Measurements from ENCODE around the gene CFDP1.

CFDP1 gene

DNA sequence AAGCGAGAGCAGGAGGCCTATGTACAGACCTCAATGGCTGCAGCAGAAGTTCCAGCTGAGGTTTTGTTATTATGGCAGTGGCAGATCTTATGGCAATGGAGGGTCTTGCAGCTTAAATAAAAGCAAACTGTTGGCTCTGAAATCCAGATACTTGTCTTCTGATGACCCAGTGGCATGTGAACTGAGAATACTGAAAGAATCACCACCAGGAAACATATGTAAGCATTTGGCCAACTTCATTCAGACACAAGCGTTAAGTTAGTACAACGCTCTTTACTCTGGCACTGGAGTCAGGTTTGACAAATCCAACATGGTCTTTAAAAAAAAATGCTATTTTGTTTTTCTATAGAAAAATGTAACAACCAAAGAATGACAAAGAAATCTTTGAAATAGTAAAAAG lies 70.5 kb downstream of the CFDP1 start:
- no peak for DNase-seq

DNA sequence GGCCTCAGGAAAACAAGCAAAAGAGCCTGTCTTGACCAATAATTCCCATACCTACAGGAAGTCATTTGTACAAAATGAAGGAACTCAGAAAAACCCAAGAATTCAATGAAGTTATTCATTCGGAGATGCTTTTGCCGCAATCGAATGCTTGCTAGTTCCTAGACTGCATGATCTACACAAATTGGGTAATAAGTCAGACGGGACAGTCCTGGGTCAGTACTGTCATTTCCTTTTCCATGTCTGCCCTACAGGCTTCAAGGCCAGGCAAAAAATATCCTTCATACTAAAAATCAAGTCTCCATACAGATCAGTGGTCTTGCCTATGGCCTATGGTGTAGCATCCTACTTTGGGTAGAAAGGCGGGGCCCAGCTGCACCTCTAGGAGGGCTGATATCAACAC lies 71.4 kb downstream of the CFDP1 start:
- no peak for DNase-seq

DNA sequence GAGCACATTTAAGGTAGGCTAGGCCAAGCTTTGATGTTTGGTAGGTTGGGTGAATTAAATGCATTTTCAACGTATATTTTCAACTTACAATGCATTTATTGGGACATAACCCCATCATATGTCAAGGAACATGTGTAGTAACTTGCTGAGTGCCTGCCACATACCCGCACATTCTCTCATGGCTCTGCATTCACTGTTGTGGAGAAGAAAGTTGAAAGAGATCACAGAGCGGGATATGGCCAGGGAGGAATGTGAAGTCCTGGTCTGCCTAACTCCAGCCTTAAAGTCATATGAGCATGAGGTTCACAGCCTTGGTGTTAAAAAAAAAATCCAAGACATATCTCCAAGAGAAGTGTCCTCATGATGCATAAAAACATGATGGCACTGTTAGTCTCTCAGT lies 79.1 kb downstream of the CFDP1 start:
- no peak for DNase-seq

DNA sequence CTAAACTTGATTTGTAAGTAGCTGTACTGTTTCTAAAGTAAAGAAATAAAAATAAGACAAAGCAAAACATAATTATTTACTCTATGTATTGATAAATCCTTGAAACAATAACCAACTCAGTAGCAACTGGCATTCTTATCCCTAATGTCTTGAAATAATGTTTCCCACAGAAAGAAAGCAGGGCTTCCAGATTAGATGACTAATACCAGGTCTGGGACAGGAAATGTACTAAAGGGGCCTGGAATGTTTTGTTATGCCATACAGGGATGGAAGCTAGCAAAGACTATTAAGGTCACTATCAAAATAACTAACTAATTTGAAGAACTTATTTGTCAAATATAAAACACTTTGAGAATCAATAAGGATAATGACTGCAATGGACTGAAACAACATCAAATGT lies 82.1 kb downstream of the CFDP1 start:
- DNase-seq = no peak

DNA sequence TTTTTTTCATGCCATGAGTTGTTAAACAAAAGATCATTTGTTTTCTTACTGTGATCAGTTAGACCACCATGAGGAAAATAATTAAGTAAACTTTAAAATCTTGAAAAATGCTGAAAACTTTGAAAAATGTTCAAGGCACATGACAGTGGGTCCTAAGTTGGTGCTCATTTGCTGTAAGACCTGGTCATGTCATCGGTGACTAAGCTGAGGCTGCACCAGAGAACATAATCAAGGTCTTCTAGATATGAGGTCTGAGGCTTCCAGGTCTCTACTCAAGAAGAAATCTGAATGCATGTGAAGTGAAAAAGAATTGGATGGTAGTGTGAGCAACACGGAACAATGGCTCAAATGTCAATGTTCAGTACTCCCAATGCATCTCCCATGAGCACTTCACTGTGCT lies 87.6 kb downstream of the CFDP1 start:
- DNase-seq = no peak

DNA sequence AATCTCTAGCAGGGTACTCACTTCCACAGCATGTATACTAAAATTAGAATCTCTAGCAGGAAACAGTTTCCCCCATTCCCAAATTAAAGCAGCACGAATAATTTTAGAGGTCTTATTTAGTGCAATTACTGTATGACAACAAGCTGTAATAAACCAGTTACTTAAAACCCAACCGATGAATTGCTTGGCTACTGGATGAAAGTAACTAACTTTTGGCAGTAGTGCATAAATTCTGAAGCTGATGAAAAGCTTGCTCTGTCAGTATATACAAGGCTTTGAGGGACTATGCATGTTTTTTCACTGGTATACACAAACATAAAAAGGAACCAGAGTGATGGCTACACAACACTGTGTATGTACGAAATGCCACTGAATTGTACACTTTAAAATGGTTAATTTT lies 89.4 kb downstream of the CFDP1 start:
- no peak for DNase-seq

DNA sequence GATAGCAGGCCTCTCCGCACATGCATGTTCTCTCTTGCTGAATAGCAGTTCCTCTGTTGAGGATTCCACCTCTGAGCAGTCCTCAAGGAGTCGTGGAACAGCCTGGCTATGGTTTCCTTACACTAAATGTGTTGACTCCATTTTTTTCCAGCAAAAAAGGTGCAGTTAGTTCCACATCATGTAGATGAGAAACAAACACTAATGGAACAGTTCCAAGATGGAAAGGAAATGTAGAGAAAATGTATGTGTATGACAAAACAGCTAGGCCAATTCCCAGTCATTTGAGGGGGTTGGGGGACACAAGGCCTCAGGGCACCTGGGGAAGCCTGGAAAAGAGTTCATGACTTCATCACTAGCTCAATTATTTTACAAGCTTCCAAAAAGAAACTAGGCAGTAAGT lies 90.0 kb downstream of the CFDP1 start:
- no peak for DNase-seq

DNA sequence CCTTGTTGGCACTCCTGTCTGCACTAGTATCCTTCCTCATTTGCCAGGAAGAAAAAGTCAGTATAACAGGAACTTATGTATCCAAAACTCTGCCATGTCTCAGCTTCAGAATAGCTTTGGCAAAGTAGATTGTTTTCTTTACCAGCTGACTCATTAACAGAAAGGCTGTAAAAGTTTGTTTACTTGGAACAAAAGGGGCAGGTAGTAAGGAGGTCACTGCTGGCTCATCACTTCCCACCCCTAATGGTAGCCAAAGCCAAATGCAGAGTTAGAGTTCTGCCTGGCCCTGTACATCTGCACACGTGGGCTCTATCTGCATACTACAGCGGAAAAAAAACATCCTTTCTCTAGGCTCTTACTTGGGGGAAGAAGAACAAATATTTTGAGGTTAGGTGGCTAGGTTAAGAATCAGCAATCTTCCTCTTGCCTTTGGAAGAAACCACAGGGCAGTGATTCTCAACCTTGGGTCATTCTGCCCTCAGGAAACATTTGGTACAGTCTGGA lies 90.9 kb downstream of the CFDP1 start:
- DNase-seq = no peak

DNA sequence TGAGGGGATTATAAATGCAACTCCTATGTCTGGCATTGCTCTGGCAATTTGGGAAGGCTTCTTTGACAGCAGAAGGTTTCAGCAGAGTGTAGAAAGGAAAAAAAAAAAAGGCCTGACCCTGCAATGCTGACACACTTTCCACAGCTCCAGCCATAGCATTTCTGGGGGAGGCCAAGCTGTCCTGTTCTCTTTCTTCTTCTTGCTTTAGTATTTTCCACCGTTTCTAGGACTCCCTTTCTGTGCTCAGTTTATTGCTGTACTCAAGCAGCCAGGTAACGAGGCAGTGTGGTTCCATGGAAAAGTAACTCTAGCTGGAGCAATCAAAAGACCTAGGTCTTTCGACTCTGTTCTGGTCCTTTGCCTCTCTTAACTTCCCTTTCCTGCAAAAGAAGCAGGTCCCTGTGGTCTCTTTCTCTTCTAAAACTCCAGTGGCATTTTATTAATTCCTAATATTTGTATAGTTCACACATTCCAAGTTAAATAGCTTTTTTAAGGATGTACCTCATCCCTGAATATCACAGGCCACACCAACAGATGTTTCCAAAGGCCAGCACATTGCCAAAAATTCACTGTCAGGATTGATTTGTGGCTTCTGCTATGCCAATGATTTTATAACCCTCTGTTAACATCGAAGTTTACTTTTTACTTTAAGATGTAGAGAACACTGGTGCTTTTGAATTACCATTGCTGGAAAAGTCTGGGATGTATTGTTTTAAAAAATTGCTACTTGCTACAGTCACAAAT lies 91.6 kb downstream of the CFDP1 start:
- no peak for DNase-seq

DNA sequence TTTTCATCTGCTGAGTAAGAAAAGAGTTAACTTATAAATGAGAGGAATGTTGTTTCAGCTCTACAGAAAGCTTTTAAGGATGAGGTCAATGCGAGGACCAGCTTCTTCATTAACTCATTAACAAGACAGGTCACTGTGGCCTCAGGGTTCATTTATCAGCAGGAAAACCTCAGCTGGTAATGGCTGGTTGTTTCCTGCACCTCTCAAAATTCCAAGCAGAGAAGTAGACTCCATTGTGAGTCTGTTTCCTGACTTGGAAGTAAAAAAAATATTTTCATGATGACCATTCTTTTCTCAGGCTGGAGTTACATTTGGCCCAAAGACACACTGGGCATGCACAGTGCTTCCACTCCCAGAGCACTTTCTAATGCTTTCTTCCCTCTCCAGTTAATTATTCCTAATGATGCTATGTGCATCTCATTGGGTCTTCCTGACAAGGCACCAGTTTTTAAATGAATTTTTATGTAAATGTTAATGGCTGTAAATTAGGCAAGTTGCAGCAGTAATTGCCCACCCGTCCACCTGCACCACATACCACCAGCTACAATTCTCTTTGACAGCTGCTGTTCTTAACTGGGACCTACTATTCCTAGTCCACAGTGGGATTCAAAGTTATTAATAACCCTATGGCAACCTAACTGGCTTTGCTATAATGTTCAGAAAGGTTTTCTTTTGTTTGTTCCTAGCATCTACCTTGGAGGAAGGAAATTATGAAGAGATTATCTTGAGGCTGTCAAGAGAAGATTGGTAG lies 92.4 kb downstream of the CFDP1 start:
- no peak for DNase-seq

DNA sequence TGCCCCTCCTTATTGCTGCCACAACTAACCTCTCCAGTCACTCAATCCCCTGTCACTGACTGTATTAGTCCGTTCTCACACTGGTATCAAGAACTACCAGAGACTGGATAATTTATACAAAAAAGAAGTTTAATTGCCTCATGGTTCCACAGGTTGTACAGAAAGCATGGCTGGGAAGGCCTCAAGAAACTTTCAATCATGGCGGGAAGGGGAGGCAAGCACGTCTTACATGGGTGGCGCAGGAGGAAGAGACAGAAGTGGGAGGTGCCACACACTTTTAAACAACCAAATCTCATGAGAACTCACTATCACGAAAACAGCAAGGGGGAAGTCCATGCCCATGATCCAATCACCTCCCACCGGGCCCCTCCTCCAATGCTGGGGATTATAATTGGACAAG lies 95.9 kb downstream of the CFDP1 start:
- DNase-seq = no peak

DNA sequence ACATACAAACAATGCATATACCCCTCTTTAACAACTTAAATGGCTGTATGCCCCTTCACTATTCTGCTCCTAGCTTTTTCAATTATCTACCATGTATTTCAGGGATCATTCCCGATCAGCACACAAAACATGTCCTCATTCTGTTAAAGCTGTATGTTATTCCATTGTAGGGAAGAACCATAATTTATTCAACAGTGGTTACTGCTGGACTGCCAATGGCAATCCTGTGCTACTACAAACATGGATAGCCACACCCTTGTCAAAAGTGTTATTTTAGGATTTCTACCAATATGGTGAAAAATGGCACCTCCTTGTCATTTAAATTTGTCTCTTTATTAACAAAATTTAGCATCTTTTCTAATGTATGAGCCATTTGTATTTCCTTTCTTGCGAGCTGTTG lies 96.8 kb downstream of the CFDP1 start:
- DNase-seq = no peak

DNA sequence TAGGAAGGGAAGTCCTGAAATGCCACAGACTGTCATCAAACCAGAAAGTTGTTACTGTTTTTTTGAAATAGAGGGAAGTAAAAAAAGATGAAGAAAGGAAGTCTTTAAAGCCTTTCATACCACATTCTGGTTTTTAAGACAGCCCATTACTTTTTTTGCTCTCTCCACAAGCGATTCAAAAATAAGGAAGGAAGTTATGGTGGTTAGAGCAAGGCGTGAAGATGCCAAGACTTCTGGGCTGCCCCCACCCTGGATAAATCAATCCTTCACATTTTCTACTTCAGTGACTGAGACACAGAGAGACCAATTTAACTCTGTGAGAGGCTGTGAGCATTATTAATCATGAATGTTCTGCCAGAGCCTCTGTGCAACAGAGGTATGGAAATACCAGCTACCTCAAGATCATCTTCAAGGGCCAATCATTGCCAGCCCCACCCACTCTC lies 99.6 kb downstream of the CFDP1 start:
- DNase-seq = no peak

DNA sequence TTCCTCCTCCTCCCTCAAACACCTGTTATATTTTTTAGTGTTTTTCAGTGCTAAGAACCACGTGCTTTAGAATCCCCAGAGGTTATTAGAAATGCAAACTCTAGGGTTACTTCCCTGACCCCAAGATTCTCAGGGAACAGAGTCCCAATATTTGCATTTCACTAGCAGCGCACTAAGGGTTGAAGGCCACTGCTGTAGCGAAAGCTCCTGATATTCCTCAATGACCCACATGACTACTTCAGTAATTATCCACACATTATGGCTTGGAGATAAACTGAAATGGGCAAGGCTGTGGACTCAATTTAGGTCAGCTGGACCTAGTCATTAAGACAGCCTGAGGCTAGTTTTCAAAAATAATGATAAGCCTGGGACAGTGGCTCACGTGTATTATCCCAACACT lies 103.4 kb downstream of the CFDP1 start:
- no peak for DNase-seq

DNA sequence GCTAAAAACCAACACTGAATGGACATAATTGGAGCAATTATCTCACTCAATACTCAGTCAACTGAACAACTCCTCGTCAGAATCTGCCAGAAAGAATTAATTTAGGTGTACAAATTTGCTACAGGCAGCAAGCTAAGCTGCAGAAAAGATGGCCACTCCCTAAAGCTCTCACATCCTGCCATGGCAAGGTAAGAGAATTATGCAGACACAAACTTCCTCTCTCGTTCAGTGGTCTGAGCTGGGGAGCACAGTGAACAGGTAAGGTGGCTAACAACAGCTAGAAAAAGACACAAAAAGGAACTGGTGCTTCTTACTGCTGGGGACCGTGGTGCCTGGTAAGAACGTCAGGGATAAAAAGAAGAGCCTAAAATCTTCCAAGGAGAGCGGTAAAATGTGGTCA lies 107.0 kb downstream of the CFDP1 start:
- no peak for DNase-seq

DNA sequence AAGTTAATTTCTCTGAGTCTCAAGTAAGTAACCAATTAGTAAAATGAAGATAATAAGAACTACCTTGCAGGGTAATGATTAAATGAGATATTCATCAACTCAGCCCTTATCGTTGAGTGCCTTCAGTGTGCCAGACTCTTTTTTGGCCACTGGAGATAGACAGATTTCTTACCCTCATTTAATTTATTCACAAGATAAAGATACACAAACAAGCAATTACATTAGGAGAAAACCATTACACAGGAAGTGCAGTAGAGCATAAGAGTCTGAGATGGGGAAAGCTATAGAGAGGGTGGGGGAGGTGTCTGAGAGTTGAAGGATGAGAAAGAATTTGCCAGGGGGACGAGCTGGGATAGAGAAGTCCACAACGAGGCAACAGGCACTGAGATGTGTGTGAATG lies 109.4 kb downstream of the CFDP1 start:
- DNase-seq = no peak

DNA sequence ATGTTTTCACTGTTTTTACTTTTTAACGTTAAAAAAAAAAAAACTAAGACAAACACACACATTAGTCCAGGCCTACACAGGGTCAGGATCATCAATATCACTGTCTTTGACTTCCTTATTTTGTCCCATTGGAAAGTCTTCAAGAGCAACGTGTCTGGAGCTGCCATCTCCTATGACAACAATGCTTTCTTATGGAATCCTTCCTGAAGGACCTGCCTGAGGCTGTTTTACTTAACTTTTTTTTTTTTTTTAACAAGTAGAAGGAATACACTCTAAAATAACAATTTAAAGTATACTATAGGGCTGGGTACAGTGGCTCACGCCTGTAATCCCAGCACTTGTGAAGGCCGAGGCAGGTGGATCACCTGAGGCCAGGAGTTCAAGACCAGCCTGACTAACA lies 110.1 kb downstream of the CFDP1 start:
- DNase-seq = no peak

DNA sequence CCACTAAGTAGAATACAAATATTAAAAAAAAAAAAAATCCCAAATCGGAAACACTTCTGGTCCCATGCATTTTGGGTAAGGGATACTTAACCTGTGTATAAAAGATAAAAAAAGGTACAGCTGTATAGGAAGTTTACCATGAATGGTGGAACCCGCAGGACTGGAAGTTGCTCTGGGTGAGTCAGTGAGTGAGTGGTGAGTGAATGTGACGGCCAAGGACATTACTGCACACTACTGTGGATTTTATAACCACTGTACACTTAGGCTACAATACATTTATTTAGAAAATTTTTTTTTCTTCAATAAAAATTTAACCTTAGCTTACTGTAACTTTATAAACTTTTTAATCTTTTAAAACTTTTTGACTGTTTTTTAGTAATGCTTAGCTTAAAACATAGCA lies 110.6 kb downstream of the CFDP1 start:
- no peak for DNase-seq

DNA sequence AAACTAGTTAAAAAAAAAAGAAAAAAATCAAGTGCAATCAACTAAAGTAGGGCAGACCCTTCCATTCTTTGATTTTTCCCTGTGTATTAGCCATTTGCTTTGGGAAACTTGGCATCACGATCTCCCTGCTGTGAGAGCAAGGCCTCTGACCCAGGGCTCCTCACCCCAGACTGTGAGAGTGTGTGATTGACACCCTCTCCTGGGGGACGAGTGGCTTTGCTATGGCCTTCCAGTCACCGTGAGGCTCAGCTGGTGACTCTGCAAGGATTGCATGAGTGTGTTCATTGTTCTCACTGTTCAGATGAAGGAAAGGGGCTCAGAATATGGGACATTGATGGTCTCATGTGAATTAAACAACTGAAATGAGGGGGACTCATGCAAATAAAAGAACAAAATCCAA lies 112.9 kb downstream of the CFDP1 start:
- DNase-seq = no peak

DNA sequence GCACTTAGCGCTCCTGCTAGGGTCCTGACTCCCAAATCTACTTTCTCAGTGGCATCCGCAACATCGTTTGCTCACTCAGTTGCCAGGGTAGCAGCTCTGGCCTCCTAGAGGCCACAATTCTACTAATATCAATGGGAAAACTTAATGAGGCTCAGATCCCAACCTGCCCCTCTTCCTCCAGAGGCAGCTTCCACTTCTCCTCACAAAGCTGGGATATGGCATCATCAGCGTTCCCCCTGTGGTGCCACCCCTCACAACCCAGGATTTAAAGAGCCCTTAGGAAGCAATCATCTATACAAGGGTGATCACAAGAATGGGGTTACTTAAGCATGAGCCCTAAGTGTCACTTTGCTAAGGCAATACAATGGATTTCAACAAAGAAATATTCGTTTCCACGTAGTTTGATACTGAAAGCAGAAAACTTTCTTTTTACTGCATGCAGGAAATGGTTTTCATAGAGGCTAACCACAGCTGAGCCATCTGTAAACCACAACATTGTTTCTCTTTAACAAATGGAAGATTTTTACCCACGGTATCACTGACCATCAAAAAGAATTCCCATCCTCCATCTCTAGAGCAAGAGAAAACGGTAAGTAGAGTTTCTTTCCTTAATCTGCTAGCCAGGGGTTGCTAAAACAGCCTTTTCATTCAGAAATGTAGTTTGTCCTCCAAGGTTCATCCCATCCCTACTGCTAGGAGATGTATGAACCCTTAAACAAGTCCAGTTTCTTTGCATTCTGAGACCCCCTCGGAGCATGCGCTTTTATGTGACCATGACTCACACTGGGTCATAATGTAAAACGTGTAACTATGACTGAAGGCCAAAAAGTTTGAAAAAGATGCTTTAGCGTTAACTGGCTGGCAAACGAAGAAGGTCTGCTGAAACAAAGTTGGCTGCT lies 113.5 kb downstream of the CFDP1 start:
- no peak for DNase-seq

DNA sequence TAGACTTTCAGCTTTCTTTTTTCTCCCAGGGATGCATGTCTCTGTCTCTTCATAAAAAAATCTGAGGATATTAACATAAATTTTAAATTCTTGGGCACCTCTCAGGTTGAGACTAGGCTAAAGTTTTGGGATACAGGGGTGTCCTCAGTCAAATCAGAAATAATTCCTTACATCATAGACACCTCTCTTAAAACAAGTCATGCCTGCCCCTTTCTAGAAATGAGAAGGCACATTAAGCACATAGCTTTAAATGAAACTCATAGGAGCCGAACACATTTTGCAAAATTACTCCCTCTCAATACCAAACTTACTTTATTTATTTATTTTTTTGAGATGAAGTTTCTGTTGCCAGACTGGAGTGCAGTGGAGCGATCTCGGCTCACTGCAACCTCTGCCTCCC lies 114.6 kb downstream of the CFDP1 start:
- no peak for DNase-seq

DNA sequence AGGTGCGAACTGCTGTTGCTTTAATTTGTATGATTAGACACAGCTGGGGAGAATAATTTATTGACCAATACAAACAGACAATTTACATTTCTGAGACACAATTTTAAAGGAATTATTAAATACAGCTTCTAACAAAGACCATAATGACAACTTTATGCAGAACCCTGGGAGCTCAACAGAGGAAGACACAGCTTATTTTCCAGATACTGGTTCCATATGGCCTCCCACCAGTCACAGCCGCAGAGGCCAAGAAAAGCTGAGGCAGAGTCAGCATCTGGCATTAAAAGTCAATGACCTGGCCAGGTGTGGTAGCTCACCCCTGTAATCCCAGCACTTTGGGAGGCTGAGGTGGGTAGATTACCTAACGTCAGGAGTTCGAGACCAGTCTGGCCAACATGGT lies 115.8 kb downstream of the CFDP1 start:
- DNase-seq = no peak

DNA sequence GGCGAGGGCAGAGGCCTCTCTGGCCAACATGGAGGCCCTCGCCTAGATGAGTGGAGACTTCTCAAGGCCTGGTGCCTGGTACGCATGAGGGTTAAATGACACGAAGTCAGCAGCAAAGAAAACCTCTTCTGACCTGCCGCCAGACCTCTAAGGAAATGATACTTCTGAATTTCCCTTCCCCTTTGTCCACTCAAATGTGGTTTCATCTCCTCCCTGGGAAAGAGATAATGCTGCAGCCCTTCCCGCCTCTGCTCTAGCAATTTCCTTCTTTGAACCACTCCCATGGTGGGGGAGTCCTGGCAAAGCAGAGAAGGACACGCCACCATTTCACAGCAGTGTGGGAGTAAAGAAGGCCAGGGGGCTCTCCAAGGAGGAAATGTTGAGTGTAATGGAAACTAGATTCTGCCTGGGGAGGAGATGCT lies 116.2 kb downstream of the CFDP1 start:
- DNase-seq = no peak

All from NCI-H1417 treated with DMSO at 0.1 percent for 48 hours (cell line).